Subcutaneous preadipocyte (primary cell): Measurements from ENCODE around the gene VDAC2. TPM values are rescaled to one million over a fixed set of nuclear protein-coding genes. Genes with fewer than 3 reads are reported as not detected.

Source experiments
- small RNA-seq: library from RNA; depleted of rRNA; stranded (forward); fragments of <200 nt; gene quantifications from one replicate; pipeline ENCODE3, GENCODE V24; 2012
- total RNA-seq: library from RNA; depleted of rRNA; stranded (reverse); fragments of >200 nt; gene quantifications from 2 replicates; pipeline ENCODE4 v1.2.3, GENCODE V29; 2012

The VDAC2 gene
- total RNA-seq: 144 and 165 TPM in 2 replicates

GRCh38 chr10:75210282-75211006 lies at the start of gene VDAC2:
Gene VDAC2 (plus strand): TSS chr10:75210796. CDS start chr10:75211159, 363 bp downstream.

GRCh38 chr10:75235375-75236177 lies 25.0 kb downstream of the VDAC2 start, which contains the start of gene COMTD1:
Gene COMTD1 (minus strand): TSS chr10:75235957. CDS start chr10:75235928, 29 bp downstream.

Small RNAs within 50 kb of the gene (small RNA-seq; reads per million reads assigned to genes)
- gene HMGA1P5 (not detected), gene RPL39P25 (not detected)

Other genes starting within 250 kb of the VDAC2 start
- 20.2 and 23.1 TPM in 2 replicates for gene SAMD8, start 99.1 kb upstream of the VDAC2 start, total RNA-seq
- 6.6 and 11.0 TPM in 2 replicates for gene COMTD1, start 25.2 kb downstream of the VDAC2 start, total RNA-seq
- gene ZNF503, start 191.0 kb downstream of the VDAC2 start, total RNA-seq: 13.5 and 17.3 TPM in 2 replicates
- gene LRMDA, start 220.8 kb downstream of the VDAC2 start, total RNA-seq: 3.1 and 10.7 TPM in 2 replicates